Measurements from ENCODE around the gene CLCNKB. TPM values are rescaled to one million over a fixed set of nuclear protein-coding genes. Genes with fewer than 3 reads are reported as not detected.

Gene CLCNKB
- total and polyA plus RNA-seq, 2 of the 13 experiments (the other 11 are each of a cell fraction or from before 2014, with no cell fraction given): 0.04 TPM; not detected in 1

- TF ChIP-seq MAFK (conservative IDR thresholded peaks at IDR 0.05 in 1 of 2, IDR thresholded peaks at IDR 0.05 in 1 of 2; ENCODE audit: low read length in 2 of 2) (0 out of 4 replicates have a peak, but pooled peaks have one; percentile 11 to 29), ERF (CRISPR knock-in tag; IDR thresholded peaks at IDR 0.05) (no peak), FOSL1 (CRISPR knock-in tag; IDR thresholded peaks at IDR 0.05; ENCODE audit: borderline replicate concordance) (no peak), ZNF230 (CRISPR knock-in tag; IDR thresholded peaks at IDR 0.05) (no peak), ZNF687 (CRISPR knock-in tag; IDR thresholded peaks at IDR 0.05) (peak; percentile 13; the same call in 1 of the 2 replicates), POLR2A (IDR thresholded peaks at IDR 0.05; ENCODE audit: insufficient read depth in 1 of 2, low read depth in 2 of 2, low read length in 2 of 2) (no peak), ZFP82 (CRISPR knock-in tag; IDR thresholded peaks at IDR 0.05; ENCODE audit: borderline replicate concordance) (no peak), SOX13 (IDR thresholded peaks at IDR 0.05) (no peak), SOX13 (CRISPR knock-in tag; conservative IDR thresholded peaks at IDR 0.05 in 1 of 2, IDR thresholded peaks at IDR 0.05 in 1 of 2) (no peak), ZNF598 (CRISPR knock-in tag; IDR thresholded peaks at IDR 0.05; ENCODE audit: borderline replicate concordance) (no peak), GZF1 (CRISPR knock-in tag; IDR thresholded peaks at IDR 0.05) (no peak), MAZ (IDR thresholded peaks at IDR 0.05; ENCODE audit: borderline replicate concordance, low read depth, low read length) (no peak), MAZ (CRISPR knock-in tag; IDR thresholded peaks at IDR 0.05; ENCODE audit: low read depth) (no peak)
Observed at GRCh38 chr1:16088996-16089395, 45.4 kb downstream of the CLCNKB start (continued).

Measured in HepG2 (cell line).